GM12878 (cell line): ENCODE results near the gene GALNT6. TPM values are rescaled to one million over a fixed set of nuclear protein-coding genes. Genes with fewer than 3 reads are reported as not detected.

Experiments
- ATAC-seq: fragments of 200-7000 bp; cut with Tn5 transposase; 3 replicates; pipeline ENCODE4 v1.9.1; 2020; ENCODE audit warnings: mild to moderate bottlenecking, moderate library complexity
- BruUV-seq: library from RNA; stranded (reverse); fragments of 400-500 nt; replicated peaks from 2 replicates; lab custom pipeline; 2021; lab: Mats Ljungman, UMichigan
- CTCF ChIA-PET: fragments of 300-600 bp; sonication (Branson Sonifier 250); formaldehyde crosslinking; extraction: SDS; loops from one replicate; lab custom pipeline; 2021; ENCODE audit warnings: inconsistent platforms; lab: Yijun Ruan, JAX
- POLR2A ChIA-PET: fragments of 350-600 bp; formaldehyde crosslinking; extraction: SDS; loops from one replicate; lab custom pipeline; 2021; ENCODE audit warnings: inconsistent platforms; lab: Charles Lee
- RAD21 ChIA-PET: fragments of 300-600 bp; sonication (Branson Sonifier 250); formaldehyde crosslinking; loops from one replicate; lab custom pipeline; 2023; ENCODE audit warnings: antibody characterized with exemption; ENCODE audit not compliant: unreplicated experiment; lab: Charles Lee
- SMC1A ChIA-PET: fragments of 300-600 bp; sonication (Branson Sonifier 250); formaldehyde crosslinking; loops from one replicate; lab custom pipeline; 2023; ENCODE audit not compliant: unreplicated experiment, uncharacterized antibody; lab: Charles Lee
- DNase-seq: peaks from one replicate; pipeline ENCODE4 v3.0.0-alpha.2; 2011; ENCODE audit warnings: low read depth, low spot score
- FAIRE-seq: peaks from 3 replicates; lab custom pipeline; 2011; peaks lifted over from hg19 to GRCh38; lab: Jason Lieb, UNC
- H2AFZ ChIP-seq: 2 replicates; pipeline ENCODE4 v1.6.0; 2011; ENCODE audit warnings: low read depth, low read length, control low read depth; ENCODE audit not compliant: control insufficient read depth
- H3K27ac ChIP-seq: 2 replicates; pipeline ENCODE4 v1.5.1; 2011; ENCODE audit warnings: control low read depth; ENCODE audit not compliant: control insufficient read depth, insufficient read depth
- H3K27me3 ChIP-seq, 2 experiments: replicated peaks in 1 of 2; 2 replicates each; pipeline versions ENCODE4 v1.6.0 to v1.6.1; 2011; ENCODE audit warnings: low read length in 1 of 2; ENCODE audit not compliant: control insufficient read depth in 2 of 2, insufficient read depth in 2 of 2
- H3K36me3 ChIP-seq, 2 experiments: 2 replicates each; pipeline ENCODE4 v1.5.1; 2011; ENCODE audit warnings: low read length in 1 of 2; ENCODE audit not compliant: control insufficient read depth in 2 of 2, insufficient read depth in 2 of 2
- H3K4me1 ChIP-seq: 2 replicates; pipeline ENCODE4 v1.6.1; 2011; ENCODE audit warnings: mild to moderate bottlenecking, low read length, moderate library complexity, mixed read lengths; ENCODE audit not compliant: control insufficient read depth, insufficient read depth
- H3K4me2 ChIP-seq: 2 replicates; pipeline ENCODE4 v1.6.0; 2011; ENCODE audit warnings: control low read depth; ENCODE audit not compliant: control insufficient read depth, insufficient read depth
- H3K4me3 ChIP-seq: fragments of 200-600 bp; sonication (generic); 2 replicates; pipeline ENCODE4 v1.5.1; 2016
- H3K79me2 ChIP-seq: 2 replicates; pipeline ENCODE4 v1.6.0; 2011; ENCODE audit warnings: low read length; ENCODE audit not compliant: control insufficient read depth, insufficient read depth
- H3K9ac ChIP-seq: 2 replicates; pipeline ENCODE4 v1.8.0; 2011; ENCODE audit warnings: low read length, control low read depth, mixed read lengths; ENCODE audit not compliant: control insufficient read depth, insufficient read depth
- H3K9me3 ChIP-seq: replicated peaks from 3 replicates; pipeline ENCODE4 v1.5.1; 2011; ENCODE audit warnings: mild to moderate bottlenecking, low read length; ENCODE audit not compliant: control insufficient read depth, insufficient read depth
- H4K20me1 ChIP-seq: 2 replicates; pipeline ENCODE4 v1.6.0; 2011; ENCODE audit not compliant: control insufficient read depth, insufficient read depth
- E2F4 ChIP-seq: IDR thresholded peaks from 2 replicates; pipeline ENCODE4 v1.6.1; 2012; ENCODE audit warnings: low read depth, low read length, improper control_type of control experiment
- EED ChIP-seq: sonication (generic); IDR thresholded peaks from 2 replicates; pipeline ENCODE4 v1.6.1; 2016; ENCODE audit warnings: antibody characterized with exemption, low read depth
- ETV6 ChIP-seq, 2 experiments: fragments of 450-650 bp in 1 of 2; IDR thresholded peaks in 1 of 2; conservative IDR thresholded peaks in 1 of 2; 2 replicates each; pipeline ENCODE4 v1.6.1; 2014; ENCODE audit warnings: antibody characterized with exemption in 1 of 2, borderline replicate concordance in 1 of 2, low read depth in 1 of 2, mild to moderate bottlenecking in 1 of 2, moderate library complexity in 1 of 2
- LARP7 ChIP-seq: fragments of 450-650 bp; IDR thresholded peaks from 2 replicates; pipeline ENCODE4 v1.6.1; 2017; ENCODE audit warnings: mild to moderate bottlenecking
- MLLT1 ChIP-seq: fragments of 450-650 bp; IDR thresholded peaks from 2 replicates; pipeline ENCODE4 v1.6.1; 2016; ENCODE audit warnings: mild to moderate bottlenecking
- MYB ChIP-seq: fragments of 150-350 bp; IDR thresholded peaks from 2 replicates; pipeline ENCODE4 v1.6.1; 2014; ENCODE audit warnings: mild to moderate bottlenecking, low read depth, low read length, borderline replicate concordance
- MYC ChIP-seq: IDR thresholded peaks from 2 replicates; pipeline ENCODE4 v1.6.1; 2011; ENCODE audit warnings: mild to moderate bottlenecking, low read length, moderate library complexity, inconsistent platforms; ENCODE audit not compliant: insufficient read depth, insufficient replicate concordance, insufficient read length, severe bottlenecking
- NFXL1 ChIP-seq: fragments of 450-650 bp; IDR thresholded peaks from 2 replicates; pipeline ENCODE4 v1.6.1; 2017; ENCODE audit warnings: antibody characterized with exemption, mild to moderate bottlenecking, borderline replicate concordance
- PAX5 ChIP-seq: IDR thresholded peaks from 2 replicates; pipeline ENCODE4 v1.6.1; 2011; ENCODE audit warnings: low read depth, low read length, borderline replicate concordance
- PAX8 ChIP-seq: fragments of 450-650 bp; IDR thresholded peaks from 2 replicates; pipeline ENCODE4 v1.6.1; 2017; ENCODE audit warnings: mild to moderate bottlenecking, moderate library complexity
- POLR2A ChIP-seq: IDR thresholded peaks from 2 replicates; pipeline ENCODE4 v1.6.1; 2011; ENCODE audit warnings: low read depth, mild to moderate bottlenecking, low read length
- RCOR1 ChIP-seq: conservative IDR thresholded peaks from 2 replicates; pipeline ENCODE4 v1.6.1; 2012; ENCODE audit warnings: low read depth, low read length, improper control_type of control experiment
- RELB ChIP-seq: fragments of 450-650 bp; IDR thresholded peaks from 2 replicates; pipeline ENCODE4 v1.6.1; 2017; ENCODE audit warnings: low read depth, mild to moderate bottlenecking, moderate library complexity
- RFX5 ChIP-seq: IDR thresholded peaks from 2 replicates; pipeline ENCODE4 v1.6.1; 2011; ENCODE audit warnings: low read depth, low read length, improper control_type of control experiment
- RUNX3 ChIP-seq: IDR thresholded peaks from 2 replicates; pipeline ENCODE4 v1.6.1; 2012; ENCODE audit warnings: low read length, inconsistent platforms
- SIX5 ChIP-seq: IDR thresholded peaks from 2 replicates; pipeline ENCODE4 v1.6.1; 2011; ENCODE audit warnings: mild to moderate bottlenecking, low read depth, low read length, moderate library complexity; ENCODE audit not compliant: severe bottlenecking
- SMARCA5 ChIP-seq: fragments of 450-650 bp; IDR thresholded peaks from 2 replicates; pipeline ENCODE4 v1.6.1; 2017; ENCODE audit warnings: mild to moderate bottlenecking
- TCF12 ChIP-seq: IDR thresholded peaks from 2 replicates; pipeline ENCODE4 v1.6.1; 2011; ENCODE audit warnings: low read depth, mild to moderate bottlenecking, low read length
- ZBED1 ChIP-seq: IDR thresholded peaks from 2 replicates; pipeline ENCODE4 v1.6.1; 2016; ENCODE audit warnings: borderline replicate concordance
- ZNF207 ChIP-seq: fragments of 450-650 bp; IDR thresholded peaks from 2 replicates; pipeline ENCODE4 v1.6.1; 2014; ENCODE audit warnings: antibody characterized with exemption, mild to moderate bottlenecking, borderline replicate concordance
- WGBS: methylation state at CpG from one replicate; pipeline ENCODE4 v1.1.6; 2016; ENCODE audit warnings: low lambda C conversion rate; ENCODE audit not compliant: insufficient replicate concordance, insufficient coverage; ENCODE audit errors: missing lambda C conversion rate; 5-methylcytosine and 5-hydroxymethylcytosine counted together
- in situ Hi-C: fragments of 300-500 bp; cut with MboI; formaldehyde crosslinking; loops from 9 replicates; pipeline ENCODE4 v1.14.3; 2018; ENCODE audit warnings: mixed read lengths
- intact Hi-C: fragments of 100-400 bp; cut with micrococcal nuclease; formaldehyde crosslinking; loops from one replicate; pipeline ENCODE4 v1.14.2; 2022; ENCODE audit not compliant: unreplicated experiment
- polyA plus RNA-seq, 11 experiments: library from polyadenylated mRNA; depleted of rRNA in 4 of 11; unstranded in 6 of 11; stranded (reverse) in 5 of 11; fragments of >200 nt; fragmentation: Nextera tagmentation in 4 of 11; fragmentation: Illumina TruSeq in 1 of 11; extraction: Ambion mirVana in 4 of 11; extraction: Trizol in 1 of 11; gene quantifications; 1 replicate in 1 of 11; 2 replicates in 10 of 11; pipeline versions ENCODE4 v1.2.1 to v1.2.3, GENCODE V29; 2011 to 2016; ENCODE audit warnings: inconsistent platforms in 2 of 11, missing spikeins in 2 of 11, low read depth in 1 of 11
- total RNA-seq, 4 experiments: library from RNA; depleted of rRNA in 3 of 4; stranded (reverse); fragments of >200 nt in 3 of 4; fragmentation: Illumina TruSeq in 1 of 4; extraction: Trizol in 1 of 4; gene quantifications; 2 replicates each; pipeline versions ENCODE4 v1.2.1 to v1.2.3, GENCODE V29; 2013 to 2021

The GALNT6 gene
- total and polyA plus RNA-seq, 10 of the 15 experiments (the other 5 are each of a cell fraction or from before 2014, with no cell fraction given), result 6.6 to 40.4 (median 23.7) TPM

- Histone ChIP-seq H3K4me1 (peaks cover 56% of the 10 kb centered on the region), H3K9ac (peak within 1 kb of the TSS; percentile 96), H3K9me3 (no peaks in the 10 kb centered on the region), H3K36me3 (no peaks in the 10 kb centered on the region), H3K4me2 (peak within 1 kb of the TSS; percentile 89), H2AFZ (peak within 1 kb of the TSS; percentile 88), H3K27ac (peak within 1 kb of the TSS; percentile 97), H3K79me2 (peaks cover 31% of the 10 kb centered on the region), H3K4me3 (peak within 1 kb of the TSS; percentile 63), H3K27me3 (no peaks in the 10 kb centered on the region), H4K20me1 (no peaks in the 10 kb centered on the region)
- WGBS, result 49% methylated on average over 51 of the region's 60 CpGs
- ATAC-seq, result peak; percentile 85
- FAIRE-seq, result no peak
- no TSS peak for BruUV-seq
- ChIA-PET CTCF (interaction anchor here (0.6 to 1.9 kb wide), 2 partner anchors 15 to 17 kb away, joined by 3 to 5 read pairs; no protein-coding TSS in a partner anchor), RAD21 (interaction anchor here (3.8 kb wide), 1 partner anchor 17 kb away, joined by 14 read pairs; no protein-coding TSS in a partner anchor), SMC1A (interaction anchor here (0.8 to 7.3 kb wide), 2 partner anchors 18 to 54 kb away, joined by 3 to 58 read pairs; partner anchors contain the start of gene SMAGP), POLR2A (no interaction called here)
- intact Hi-C loops (loop anchor here (10.0 kb wide), 1 partner anchor 559 kb away; the partner anchor contains the start of gene ATF1), in situ Hi-C loops (no loop called here)
- no peak for DNase-seq
- TF ChIP-seq MYB (no peak), POLR2A (peak; percentile 83), EED (peak; percentile 41; the same call in 1 of the 2 replicates), RUNX3 (peak; percentile 89), LARP7 (peak; percentile 52; the same call in 1 of the 2 replicates), ZNF207 (no peak), ETV6 (conservative IDR thresholded peaks at IDR 0.05 in 1 of 2, IDR thresholded peaks at IDR 0.05 in 1 of 2; ENCODE audit: borderline replicate concordance in 1 of 2, low read depth in 1 of 2) (peak in 1 of 2 experiments; percentile 65; a peak in 1 of 4 replicates), NFXL1 (no peak), PAX5 (peak; percentile 65; the same call in 1 of the 2 replicates), RFX5 (no peak), RCOR1 (no peak), SIX5 (no peak), RELB (no peak), ZBED1 (no peak), MYC (no peak), SMARCA5 (peak; percentile 75; the same call in 1 of the 2 replicates), MLLT1 (peak; percentile 89), PAX8 (no peak), E2F4 (no peak), TCF12 (0 out of 2 replicates have a peak, but pooled peaks have one; percentile 25)
These were observed 67.0 kb downstream of the GALNT6 start, which contains the start of gene BIN2 for GRCh38 chr12:51323966-51324895. Gene BIN2 (minus strand): TSS chr12:51324174. CDS start chr12:51324102, 72 bp downstream.
